Measurements from ENCODE around the gene HTRA1. TPM values are rescaled to one million over a fixed set of nuclear protein-coding genes. Genes with fewer than 3 reads are reported as not detected.

The HTRA1 gene
- total RNA-seq, 1 experiment from 2014 or later = 0.39 TPM

GRCh38 chr10:122532601-122533296, 71.4 kb downstream of the HTRA1 start:
- TF ChIP-seq CTCF (IDR thresholded peaks at IDR 0.05 in 2 of 3, conservative IDR thresholded peaks at IDR 0.05 in 1 of 3; ENCODE audit: borderline replicate concordance in 1 of 3, insufficient read depth in 1 of 3, low read depth in 2 of 3, low read length in 2 of 3) (no peak), EZH2 (IDR thresholded peaks at IDR 0.05) (no peak)
- Histone ChIP-seq H4K20me1 (ENCODE audit: insufficient read depth) (no peaks in the 10 kb centered on the region), H3K9me2 (ENCODE audit: insufficient read depth) (no peaks in the 10 kb centered on the region), H3K9ac (ENCODE audit: low read length) (no peak overlapping the region), H2AFZ (ENCODE audit: low read depth, low read length, poor library complexity, severe bottlenecking) (no peak overlapping the region), H3K9me3 (ENCODE audit: control insufficient read depth in 1 of 2, insufficient read depth in 1 of 2, low read depth in 1 of 2, low read length in 2 of 2) (no peaks in the 10 kb centered on the region), H3K27ac (ENCODE audit: low read depth, low read length) (no peak overlapping the region), H3K27me3 (ENCODE audit: insufficient read depth, low read length) (peaks cover 35% of the 10 kb centered on the region), H3K79me2 (ENCODE audit: insufficient read depth, low read length) (no peaks in the 10 kb centered on the region), H3K4me3 (replicated peaks in 1 of 2; ENCODE audit: low read depth in 1 of 2, low read length in 2 of 2) (no peak overlapping the region), H3K4me1 (ENCODE audit: control insufficient read depth in 1 of 2, insufficient read depth in 2 of 2, low read length in 2 of 2) (peaks cover 0 to 8% of the 10 kb centered on the region in 2 experiments; a peak in 1 of 4 replicates), H3K4me2 (ENCODE audit: low read length) (no peak overlapping the region), H3K36me3 (ENCODE audit: control insufficient read depth in 1 of 2, insufficient read depth in 2 of 2, low read length in 2 of 2) (no peaks in the 10 kb centered on the region)
- BruUV-seq (replicated peaks) = no TSS peak
- ChIA-PET POLR2A (no interaction called here), CTCF (interaction anchor here (1.0 kb wide), 1 partner anchor 33 kb away, joined by 6 read pairs; no protein-coding TSS in a partner anchor), RAD21 (ENCODE audit: low non-redundant PET in 1 of 2, low total read pairs in 2 of 2, uncharacterized antibody in 2 of 2, unreplicated experiment in 2 of 2) (no interaction called here)
- no peak for ATAC-seq
- no peak for DNase-seq (ENCODE audit: low read depth, low spot score)
- intact Hi-C loops (cut with micrococcal nuclease) = no loop called here

- no peak overlapping the region for H3K4me3 ChIP-seq (replicated peaks in 1 of 2; ENCODE audit: low read depth in 1 of 2, low read length in 2 of 2)
- H3K27me3 ChIP-seq (ENCODE audit: insufficient read depth, low read length) = peaks cover 18% of the 10 kb centered on the region
- no peak overlapping the region for H3K9ac ChIP-seq (ENCODE audit: low read length)
- POLR2A ChIA-PET = no interaction called here
- BruUV-seq (replicated peaks) = no TSS peak
- H3K79me2 ChIP-seq (ENCODE audit: insufficient read depth, low read length) = no peaks in the 10 kb centered on the region
- no peak overlapping the region for H3K27ac ChIP-seq (ENCODE audit: low read depth, low read length)
- no peaks in the 10 kb centered on the region for H4K20me1 ChIP-seq (ENCODE audit: insufficient read depth)
- RAD21 ChIA-PET (ENCODE audit: low non-redundant PET in 1 of 2, low total read pairs in 2 of 2, uncharacterized antibody in 2 of 2, unreplicated experiment in 2 of 2) = no interaction called here
- no peaks in the 10 kb centered on the region for H3K36me3 ChIP-seq (ENCODE audit: control insufficient read depth in 1 of 2, insufficient read depth in 2 of 2, low read length in 2 of 2)
- H3K4me1 ChIP-seq (ENCODE audit: control insufficient read depth in 1 of 2, insufficient read depth in 2 of 2, low read length in 2 of 2) = no peaks in the 10 kb centered on the region
- no peaks in the 10 kb centered on the region for H3K9me3 ChIP-seq (ENCODE audit: control insufficient read depth in 1 of 2, insufficient read depth in 1 of 2, low read depth in 1 of 2, low read length in 2 of 2)
- ATAC-seq (no peak), DNase-seq (ENCODE audit: low read depth, low spot score) (no peak)
- H2AFZ ChIP-seq (ENCODE audit: low read depth, low read length, poor library complexity, severe bottlenecking) = no peak overlapping the region
- intact Hi-C loops (cut with micrococcal nuclease) = no loop called here
- H3K9me2 ChIP-seq (ENCODE audit: insufficient read depth) = no peaks in the 10 kb centered on the region
- no peak overlapping the region for H3K4me2 ChIP-seq (ENCODE audit: low read length)
- CTCF ChIA-PET = no interaction called here
- no peak for TF ChIP-seq CBX3 (IDR thresholded peaks at IDR 0.05; ENCODE audit: low read depth)
- no peak for TF ChIP-seq SP1 (IDR thresholded peaks at IDR 0.05; ENCODE audit: low read depth)
- no peak for TF ChIP-seq ELF1 (IDR thresholded peaks at IDR 0.05; ENCODE audit: borderline replicate concordance, low read depth)
- TF ChIP-seq SRF (IDR thresholded peaks at IDR 0.05; ENCODE audit: low read depth) = no peak
- no peak for TF ChIP-seq EGR1 (IDR thresholded peaks at IDR 0.05; ENCODE audit: low read depth)
- TF ChIP-seq TCF7L2 (IDR thresholded peaks at IDR 0.05; ENCODE audit: borderline replicate concordance, extremely low read depth, insufficient read depth, insufficient read length) = no peak
- TF ChIP-seq EZH2phosphoT487 (IDR thresholded peaks at IDR 0.05; ENCODE audit: borderline replicate concordance) = no peak
- no peak for TF ChIP-seq ATF3 (IDR thresholded peaks at IDR 0.05)
- TF ChIP-seq POLR2AphosphoS5 (IDR thresholded peaks at IDR 0.05; ENCODE audit: low read depth, low read length) = no peak
- no peak for TF ChIP-seq MAX (IDR thresholded peaks at IDR 0.05)
- no peak for TF ChIP-seq RAD21 (IDR thresholded peaks at IDR 0.05; ENCODE audit: low read depth)
- no peak for TF ChIP-seq ZBTB33 (IDR thresholded peaks at IDR 0.05; ENCODE audit: extremely low read depth, insufficient replicate concordance, low read length)
- no peak for TF ChIP-seq CEBPB (IDR thresholded peaks at IDR 0.05; ENCODE audit: low read depth)
- TF ChIP-seq FOSL1 (IDR thresholded peaks at IDR 0.05; ENCODE audit: low read depth) = no peak
- no peak for TF ChIP-seq JUND (IDR thresholded peaks at IDR 0.05)
- no peak for TF ChIP-seq SIN3A (IDR thresholded peaks at IDR 0.05; ENCODE audit: low read depth)
Measured at GRCh38 chr10:122537545-122537944, 76.2 kb downstream of the HTRA1 start.
